Esophagus muscularis mucosa (tissue), 4 donors: ENCODE measurements around the gene FBXL19.

ENCODE experiments used
- CTCF ChIP-seq, 3 experiments: fragments of 200-600 bp in 2 of 3; fragments of 450-650 bp in 1 of 3; sonication (generic) in 2 of 3; IDR thresholded peaks; one replicate each; pipeline ENCODE4 v1.5.1; 2017 to 2019; ENCODE audit warnings: antibody characterized with exemption in 3 of 3, mild to moderate bottlenecking in 2 of 3, moderate library complexity in 1 of 3
- EP300 ChIP-seq: sonication (generic); formaldehyde crosslinking; IDR thresholded peaks from one replicate; pipeline ENCODE4 v1.6.1; 2017; ENCODE audit warnings: antibody characterized with exemption
- POLR2A ChIP-seq: fragments of 450-650 bp; IDR thresholded peaks from one replicate; pipeline ENCODE4 v1.6.1; 2017; ENCODE audit warnings: antibody characterized with exemption, moderate library complexity, mild to moderate bottlenecking, low read depth
- POLR2AphosphoS5 ChIP-seq, 2 donors: sonication (generic); formaldehyde crosslinking; IDR thresholded peaks; one replicate each; pipeline ENCODE4 v1.6.1; 2017; ENCODE audit warnings: antibody characterized with exemption in 2 of 2

- no peak for TF ChIP-seq POLR2AphosphoS5 (IDR thresholded peaks at IDR 0.05)
- TF ChIP-seq CTCF (IDR thresholded peaks at IDR 0.05), result no peak
- no peak for TF ChIP-seq POLR2A
- TF ChIP-seq EP300, result no peak
Observed at GRCh38 chr16:30929167-30929566, 5.8 kb downstream of the FBXL19 start.
